H1 (cell line): ENCODE results near the gene CNTN5. TPM values are rescaled to one million over a fixed set of nuclear protein-coding genes. Genes with fewer than 3 reads are reported as not detected.

ENCODE experiments used
- CREB1 ChIP-seq: IDR thresholded peaks from 2 replicates; pipeline ENCODE4 v1.6.1; 2012; ENCODE audit warnings: inconsistent platforms
- EGR1 ChIP-seq: IDR thresholded peaks from 2 replicates; pipeline ENCODE4 v1.6.1; 2011; ENCODE audit warnings: low read depth, low read length, borderline replicate concordance
- FOSL1 ChIP-seq: IDR thresholded peaks from 2 replicates; pipeline ENCODE4 v1.6.1; 2011; ENCODE audit warnings: mild to moderate bottlenecking, low read depth, low read length, moderate library complexity; ENCODE audit not compliant: insufficient read depth
- MAFK ChIP-seq: IDR thresholded peaks from 2 replicates; pipeline ENCODE4 v1.6.1; 2012; ENCODE audit warnings: low read depth, mild to moderate bottlenecking, improper control_type of control experiment, low read length
- POLR2AphosphoS5 ChIP-seq: IDR thresholded peaks from 2 replicates; pipeline ENCODE4 v1.6.1; 2011; ENCODE audit warnings: low read depth, low read length
- RBBP5 ChIP-seq: IDR thresholded peaks from 2 replicates; pipeline ENCODE4 v1.7.1; 2012; ENCODE audit warnings: low read depth, mild to moderate bottlenecking, inconsistent platforms, low read length, moderate library complexity, borderline replicate concordance
- SP1 ChIP-seq: IDR thresholded peaks from 2 replicates; pipeline ENCODE4 v1.6.1; 2011; ENCODE audit warnings: low read depth, low read length
- SP4 ChIP-seq: IDR thresholded peaks from 2 replicates; pipeline ENCODE4 v1.6.1; 2012; ENCODE audit warnings: low read length, inconsistent platforms
- SRF ChIP-seq: IDR thresholded peaks from 2 replicates; pipeline ENCODE4 v1.6.1; 2011; ENCODE audit warnings: mild to moderate bottlenecking, low read depth, low read length, moderate library complexity
- TCF12 ChIP-seq: IDR thresholded peaks from 2 replicates; pipeline ENCODE4 v1.6.1; 2011; ENCODE audit warnings: low read depth, mild to moderate bottlenecking, low read length
- ZNF274 ChIP-seq: IDR thresholded peaks from 2 replicates; pipeline ENCODE4 v1.7.0; 2012; ENCODE audit warnings: low read length, borderline replicate concordance; ENCODE audit errors: extremely low read depth
- polyA plus RNA-seq, 7 experiments: library from polyadenylated mRNA; depleted of rRNA in 3 of 7; stranded (reverse) in 5 of 7; unstranded in 2 of 7; fragments of >200 nt in 5 of 7; fragments of 200-250 nt in 2 of 7; gene quantifications; 1 replicate in 5 of 7; 2 replicates in 1 of 7; 4 replicates in 1 of 7; pipeline versions ENCODE4 v1.2.1 to v1.2.3, GENCODE V29; 2011 to 2013; ENCODE audit warnings: missing spikeins in 2 of 7, mixed read lengths in 2 of 7
- total RNA-seq: library from RNA; stranded (reverse); fragmentation: NEBNext Ultra II Directional; extraction: Animal tissue kit (Norgen Biotek cat#: 25700); gene quantifications from 2 replicates; pipeline ENCODE4 v1.2.1, GENCODE V29; 2021
- TF ChIP-seq, protein P1 (sequence below): fragments of 300-600 bp; sonication (generic); IDR thresholded peaks from 2 replicates; pipeline ENCODE4 v1.7.1; 2012; ENCODE audit warnings: low read length, moderate library complexity, mild to moderate bottlenecking, inconsistent platforms; ENCODE audit not compliant: insufficient replicate concordance

The CNTN5 gene
- total and polyA plus RNA-seq, 2 of the 8 experiments (the other 6 are each of a cell fraction or from before 2014, with no cell fraction given) = not detected

DNA sequence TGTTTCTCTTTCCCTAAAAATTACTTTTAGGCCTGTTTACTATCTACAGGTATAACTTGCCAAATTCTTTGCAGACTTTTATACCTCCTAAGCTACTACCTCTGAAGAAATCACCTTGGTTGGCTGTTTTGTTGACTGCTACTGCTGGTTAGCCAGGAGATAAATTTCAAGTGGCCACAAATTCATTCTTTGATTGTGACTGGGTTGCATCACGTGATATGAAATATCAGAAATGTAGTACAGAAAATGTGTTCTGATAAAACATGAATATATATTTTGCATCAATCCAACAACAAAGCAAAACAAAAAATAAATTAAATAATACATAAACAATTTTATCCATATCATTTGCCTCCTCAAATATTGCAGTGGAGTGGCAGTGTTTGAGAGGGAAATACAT is 291.1 kb downstream of the CNTN5 start (continued):
- TF ChIP-seq, protein P1, sequence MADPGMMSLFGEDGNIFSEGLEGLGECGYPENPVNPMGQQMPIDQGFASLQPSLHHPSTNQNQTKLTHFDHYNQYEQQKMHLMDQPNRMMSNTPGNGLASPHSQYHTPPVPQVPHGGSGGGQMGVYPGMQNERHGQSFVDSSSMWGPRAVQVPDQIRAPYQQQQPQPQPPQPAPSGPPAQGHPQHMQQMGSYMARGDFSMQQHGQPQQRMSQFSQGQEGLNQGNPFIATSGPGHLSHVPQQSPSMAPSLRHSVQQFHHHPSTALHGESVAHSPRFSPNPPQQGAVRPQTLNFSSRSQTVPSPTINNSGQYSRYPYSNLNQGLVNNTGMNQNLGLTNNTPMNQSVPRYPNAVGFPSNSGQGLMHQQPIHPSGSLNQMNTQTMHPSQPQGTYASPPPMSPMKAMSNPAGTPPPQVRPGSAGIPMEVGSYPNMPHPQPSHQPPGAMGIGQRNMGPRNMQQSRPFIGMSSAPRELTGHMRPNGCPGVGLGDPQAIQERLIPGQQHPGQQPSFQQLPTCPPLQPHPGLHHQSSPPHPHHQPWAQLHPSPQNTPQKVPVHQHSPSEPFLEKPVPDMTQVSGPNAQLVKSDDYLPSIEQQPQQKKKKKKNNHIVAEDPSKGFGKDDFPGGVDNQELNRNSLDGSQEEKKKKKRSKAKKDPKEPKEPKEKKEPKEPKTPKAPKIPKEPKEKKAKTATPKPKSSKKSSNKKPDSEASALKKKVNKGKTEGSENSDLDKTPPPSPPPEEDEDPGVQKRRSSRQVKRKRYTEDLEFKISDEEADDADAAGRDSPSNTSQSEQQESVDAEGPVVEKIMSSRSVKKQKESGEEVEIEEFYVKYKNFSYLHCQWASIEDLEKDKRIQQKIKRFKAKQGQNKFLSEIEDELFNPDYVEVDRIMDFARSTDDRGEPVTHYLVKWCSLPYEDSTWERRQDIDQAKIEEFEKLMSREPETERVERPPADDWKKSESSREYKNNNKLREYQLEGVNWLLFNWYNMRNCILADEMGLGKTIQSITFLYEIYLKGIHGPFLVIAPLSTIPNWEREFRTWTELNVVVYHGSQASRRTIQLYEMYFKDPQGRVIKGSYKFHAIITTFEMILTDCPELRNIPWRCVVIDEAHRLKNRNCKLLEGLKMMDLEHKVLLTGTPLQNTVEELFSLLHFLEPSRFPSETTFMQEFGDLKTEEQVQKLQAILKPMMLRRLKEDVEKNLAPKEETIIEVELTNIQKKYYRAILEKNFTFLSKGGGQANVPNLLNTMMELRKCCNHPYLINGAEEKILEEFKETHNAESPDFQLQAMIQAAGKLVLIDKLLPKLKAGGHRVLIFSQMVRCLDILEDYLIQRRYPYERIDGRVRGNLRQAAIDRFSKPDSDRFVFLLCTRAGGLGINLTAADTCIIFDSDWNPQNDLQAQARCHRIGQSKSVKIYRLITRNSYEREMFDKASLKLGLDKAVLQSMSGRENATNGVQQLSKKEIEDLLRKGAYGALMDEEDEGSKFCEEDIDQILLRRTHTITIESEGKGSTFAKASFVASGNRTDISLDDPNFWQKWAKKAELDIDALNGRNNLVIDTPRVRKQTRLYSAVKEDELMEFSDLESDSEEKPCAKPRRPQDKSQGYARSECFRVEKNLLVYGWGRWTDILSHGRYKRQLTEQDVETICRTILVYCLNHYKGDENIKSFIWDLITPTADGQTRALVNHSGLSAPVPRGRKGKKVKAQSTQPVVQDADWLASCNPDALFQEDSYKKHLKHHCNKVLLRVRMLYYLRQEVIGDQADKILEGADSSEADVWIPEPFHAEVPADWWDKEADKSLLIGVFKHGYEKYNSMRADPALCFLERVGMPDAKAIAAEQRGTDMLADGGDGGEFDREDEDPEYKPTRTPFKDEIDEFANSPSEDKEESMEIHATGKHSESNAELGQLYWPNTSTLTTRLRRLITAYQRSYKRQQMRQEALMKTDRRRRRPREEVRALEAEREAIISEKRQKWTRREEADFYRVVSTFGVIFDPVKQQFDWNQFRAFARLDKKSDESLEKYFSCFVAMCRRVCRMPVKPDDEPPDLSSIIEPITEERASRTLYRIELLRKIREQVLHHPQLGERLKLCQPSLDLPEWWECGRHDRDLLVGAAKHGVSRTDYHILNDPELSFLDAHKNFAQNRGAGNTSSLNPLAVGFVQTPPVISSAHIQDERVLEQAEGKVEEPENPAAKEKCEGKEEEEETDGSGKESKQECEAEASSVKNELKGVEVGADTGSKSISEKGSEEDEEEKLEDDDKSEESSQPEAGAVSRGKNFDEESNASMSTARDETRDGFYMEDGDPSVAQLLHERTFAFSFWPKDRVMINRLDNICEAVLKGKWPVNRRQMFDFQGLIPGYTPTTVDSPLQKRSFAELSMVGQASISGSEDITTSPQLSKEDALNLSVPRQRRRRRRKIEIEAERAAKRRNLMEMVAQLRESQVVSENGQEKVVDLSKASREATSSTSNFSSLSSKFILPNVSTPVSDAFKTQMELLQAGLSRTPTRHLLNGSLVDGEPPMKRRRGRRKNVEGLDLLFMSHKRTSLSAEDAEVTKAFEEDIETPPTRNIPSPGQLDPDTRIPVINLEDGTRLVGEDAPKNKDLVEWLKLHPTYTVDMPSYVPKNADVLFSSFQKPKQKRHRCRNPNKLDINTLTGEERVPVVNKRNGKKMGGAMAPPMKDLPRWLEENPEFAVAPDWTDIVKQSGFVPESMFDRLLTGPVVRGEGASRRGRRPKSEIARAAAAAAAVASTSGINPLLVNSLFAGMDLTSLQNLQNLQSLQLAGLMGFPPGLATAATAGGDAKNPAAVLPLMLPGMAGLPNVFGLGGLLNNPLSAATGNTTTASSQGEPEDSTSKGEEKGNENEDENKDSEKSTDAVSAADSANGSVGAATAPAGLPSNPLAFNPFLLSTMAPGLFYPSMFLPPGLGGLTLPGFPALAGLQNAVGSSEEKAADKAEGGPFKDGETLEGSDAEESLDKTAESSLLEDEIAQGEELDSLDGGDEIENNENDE = no peak
- TF ChIP-seq ZNF274 (no peak), EGR1 (no peak), POLR2AphosphoS5 (no peak), FOSL1 (no peak), CREB1 (no peak), MAFK (no peak), RBBP5 (no peak), SRF (no peak), TCF12 (no peak), SP4 (no peak), SP1 (no peak)
- TF ChIP-seq, all 59 proteins: peak for 0
